Peyer's patch (tissue), 4 donors: ENCODE data around the gene MYOF. TPM values are rescaled to one million over a fixed set of nuclear protein-coding genes. Genes with fewer than 3 reads are reported as not detected.

Source experiments
- DNase-seq, 3 donors: peaks; one replicate each; pipeline ENCODE4 v3.0.0-alpha.2; 2017 to 2019
- H3K27ac ChIP-seq, 4 donors: fragments of 200-600 bp; sonication (generic); one replicate each; pipeline ENCODE4 v1.5.1; 2016 to 2019
- H3K27me3 ChIP-seq, 2 donors: fragments of 200-600 bp; sonication (generic); one replicate each; pipeline ENCODE4 v1.5.1; 2019
- H3K36me3 ChIP-seq, 3 donors: fragments of 200-600 bp; sonication (generic); one replicate each; pipeline ENCODE4 v1.5.1; 2016 to 2019
- H3K4me1 ChIP-seq, 4 donors: fragments of 200-600 bp; sonication (generic); one replicate each; pipeline ENCODE4 v1.5.1; 2016 to 2019
- H3K4me3 ChIP-seq, 4 donors: fragments of 200-600 bp; sonication (generic); 1 replicate in 3 of 4; 2 replicates in 1 of 4; pipeline ENCODE4 v1.5.1; 2016 to 2019; ENCODE audit warnings: mild to moderate bottlenecking in 1 of 4
- H3K9me3 ChIP-seq, 4 donors: fragments of 200-600 bp; sonication (generic); one replicate each; pipeline ENCODE4 v1.5.1; 2016 to 2019; ENCODE audit warnings: mild to moderate bottlenecking in 1 of 4
- POLR2A ChIP-seq, 2 donors: fragments of 450-650 bp; IDR thresholded peaks; one replicate each; pipeline ENCODE4 v1.5.1; 2017; ENCODE audit warnings: antibody characterized with exemption in 2 of 2, mild to moderate bottlenecking in 2 of 2, moderate library complexity in 2 of 2
- total RNA-seq, 4 donors: library from RNA; depleted of rRNA; stranded (reverse); fragments of >200 nt; gene quantifications; one replicate each; pipeline ENCODE4 v1.1.0, GENCODE V29; 2016
- TF ChIP-seq, protein P1 (sequence below), 6 experiments: fragments of 450-650 bp in 4 of 6; fragments of 200-600 bp in 2 of 6; sonication (generic) in 1 of 6; IDR thresholded peaks; one replicate each; pipeline ENCODE4 v1.5.1; 2017 to 2019; ENCODE audit warnings: antibody characterized with exemption in 6 of 6, mild to moderate bottlenecking in 3 of 6, moderate library complexity in 1 of 6

The MYOF gene
- total RNA-seq, 4 donors from 2014 or later = 15.1 to 52.8 (median 24.4) TPM

DNA sequence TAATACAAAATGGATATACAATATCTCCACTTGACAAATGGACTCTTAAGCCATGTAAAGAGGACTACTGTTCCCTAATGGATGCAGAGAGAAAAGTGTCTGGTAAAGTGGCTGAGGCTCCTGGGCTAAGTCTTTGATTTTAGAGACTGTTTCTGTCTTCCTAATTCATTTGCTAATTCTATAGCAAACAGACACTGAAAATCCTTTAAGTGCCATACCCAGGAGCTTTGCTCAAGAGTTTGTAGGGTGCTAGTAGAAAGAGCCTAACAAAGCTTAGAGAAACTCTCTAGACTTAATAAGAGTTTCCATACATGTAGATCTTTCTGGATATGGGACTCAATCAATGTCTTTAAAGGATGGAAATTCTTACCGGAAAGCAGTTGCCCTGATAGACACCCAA, 31.0 kb upstream of the MYOF start:
- no peak for TF ChIP-seq POLR2A (IDR thresholded peaks at IDR 0.05)
- TF ChIP-seq, protein P1, sequence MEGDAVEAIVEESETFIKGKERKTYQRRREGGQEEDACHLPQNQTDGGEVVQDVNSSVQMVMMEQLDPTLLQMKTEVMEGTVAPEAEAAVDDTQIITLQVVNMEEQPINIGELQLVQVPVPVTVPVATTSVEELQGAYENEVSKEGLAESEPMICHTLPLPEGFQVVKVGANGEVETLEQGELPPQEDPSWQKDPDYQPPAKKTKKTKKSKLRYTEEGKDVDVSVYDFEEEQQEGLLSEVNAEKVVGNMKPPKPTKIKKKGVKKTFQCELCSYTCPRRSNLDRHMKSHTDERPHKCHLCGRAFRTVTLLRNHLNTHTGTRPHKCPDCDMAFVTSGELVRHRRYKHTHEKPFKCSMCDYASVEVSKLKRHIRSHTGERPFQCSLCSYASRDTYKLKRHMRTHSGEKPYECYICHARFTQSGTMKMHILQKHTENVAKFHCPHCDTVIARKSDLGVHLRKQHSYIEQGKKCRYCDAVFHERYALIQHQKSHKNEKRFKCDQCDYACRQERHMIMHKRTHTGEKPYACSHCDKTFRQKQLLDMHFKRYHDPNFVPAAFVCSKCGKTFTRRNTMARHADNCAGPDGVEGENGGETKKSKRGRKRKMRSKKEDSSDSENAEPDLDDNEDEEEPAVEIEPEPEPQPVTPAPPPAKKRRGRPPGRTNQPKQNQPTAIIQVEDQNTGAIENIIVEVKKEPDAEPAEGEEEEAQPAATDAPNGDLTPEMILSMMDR (IDR thresholded peaks at IDR 0.05) = no peak
- Histone ChIP-seq H3K4me1 (no peaks in the 10 kb centered on the region), H3K36me3 (no peaks in the 10 kb centered on the region), H3K27ac (no peak overlapping the region), H3K9me3 (no peaks in the 10 kb centered on the region), H3K4me3 (no peak overlapping the region), H3K27me3 (no peaks in the 10 kb centered on the region)
- DNase-seq = no peak

DNA sequence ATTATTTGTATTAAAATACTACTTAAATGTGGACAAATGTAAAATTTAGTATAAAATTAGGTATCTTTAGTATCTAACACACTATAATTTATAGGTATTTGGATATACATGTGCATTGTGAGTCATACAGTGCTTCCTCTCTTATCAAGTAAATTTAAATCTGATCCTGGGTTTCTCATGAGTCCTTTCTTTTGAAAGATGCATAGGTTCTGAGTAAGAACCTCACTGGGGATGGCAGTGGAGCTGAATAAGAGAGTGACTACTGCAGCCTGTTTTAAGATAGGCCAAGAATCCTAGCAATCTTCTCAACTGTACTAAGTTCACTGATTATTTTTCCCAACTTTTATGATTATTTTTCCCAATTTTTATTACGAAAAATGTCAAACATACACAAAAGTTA, 30.4 kb upstream of the MYOF start:
- DNase-seq = no peak
- no peaks in the 10 kb centered on the region for H3K9me3 ChIP-seq
- no peak overlapping the region for H3K4me3 ChIP-seq
- no peaks in the 10 kb centered on the region for H3K36me3 ChIP-seq
- TF ChIP-seq, protein P1 (IDR thresholded peaks at IDR 0.05) = no peak
- no peak for TF ChIP-seq POLR2A (IDR thresholded peaks at IDR 0.05)
- H3K27ac ChIP-seq = no peak overlapping the region
- no peaks in the 10 kb centered on the region for H3K4me1 ChIP-seq
- H3K27me3 ChIP-seq = no peaks in the 10 kb centered on the region

DNA sequence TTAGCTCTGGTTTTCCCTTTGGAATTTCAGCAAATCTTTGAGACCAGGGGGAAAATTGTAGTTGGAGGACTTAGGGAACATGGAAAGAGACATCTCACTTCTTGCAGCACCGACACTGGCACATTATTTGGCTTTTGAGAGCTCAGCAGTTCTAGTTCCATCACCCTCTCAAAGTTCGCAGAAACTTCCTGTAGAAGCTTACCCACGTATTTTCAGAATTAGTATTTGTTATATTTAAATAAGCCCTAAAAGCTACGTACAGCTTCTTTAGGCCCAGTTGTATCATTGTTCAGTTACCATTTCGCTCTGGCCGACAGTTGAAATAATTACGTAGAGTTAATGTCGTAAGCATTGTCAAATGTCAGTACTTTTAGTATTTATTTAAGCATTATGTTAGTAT, 27.7 kb upstream of the MYOF start:
- Histone ChIP-seq H3K27me3 (no peaks in the 10 kb centered on the region), H3K4me1 (no peaks in the 10 kb centered on the region), H3K9me3 (no peaks in the 10 kb centered on the region), H3K27ac (no peak overlapping the region), H3K36me3 (no peaks in the 10 kb centered on the region), H3K4me3 (no peak overlapping the region)
- TF ChIP-seq, protein P1 (IDR thresholded peaks at IDR 0.05) = no peak
- no peak for TF ChIP-seq POLR2A (IDR thresholded peaks at IDR 0.05)
- DNase-seq = no peak

DNA sequence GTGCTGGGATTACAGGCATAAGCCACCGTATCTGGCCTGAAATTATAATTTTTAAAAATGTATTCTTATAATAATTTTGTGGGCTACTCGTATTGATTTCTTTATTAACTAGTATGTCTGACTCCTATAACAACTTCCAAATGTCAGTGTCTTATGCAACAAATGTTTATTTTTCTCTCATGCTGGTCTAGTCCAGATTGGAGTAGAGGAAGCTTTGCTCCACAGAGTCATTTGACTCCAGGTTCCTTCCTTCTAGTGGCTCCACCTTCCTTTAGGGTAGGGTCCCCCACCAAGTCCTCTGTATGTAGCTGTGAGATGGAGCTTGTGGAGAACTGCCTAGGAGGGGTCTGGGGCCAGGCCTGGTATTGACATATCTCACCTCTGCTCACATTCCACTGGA, 22.9 kb upstream of the MYOF start:
- H3K27me3 ChIP-seq = no peaks in the 10 kb centered on the region
- no peak for TF ChIP-seq POLR2A (IDR thresholded peaks at IDR 0.05)
- TF ChIP-seq, protein P1 (IDR thresholded peaks at IDR 0.05) = no peak
- H3K4me3 ChIP-seq = no peak overlapping the region
- H3K4me1 ChIP-seq = no peaks in the 10 kb centered on the region
- no peak for DNase-seq
- H3K27ac ChIP-seq = no peak overlapping the region
- H3K36me3 ChIP-seq = no peaks in the 10 kb centered on the region
- H3K9me3 ChIP-seq = no peaks in the 10 kb centered on the region

DNA sequence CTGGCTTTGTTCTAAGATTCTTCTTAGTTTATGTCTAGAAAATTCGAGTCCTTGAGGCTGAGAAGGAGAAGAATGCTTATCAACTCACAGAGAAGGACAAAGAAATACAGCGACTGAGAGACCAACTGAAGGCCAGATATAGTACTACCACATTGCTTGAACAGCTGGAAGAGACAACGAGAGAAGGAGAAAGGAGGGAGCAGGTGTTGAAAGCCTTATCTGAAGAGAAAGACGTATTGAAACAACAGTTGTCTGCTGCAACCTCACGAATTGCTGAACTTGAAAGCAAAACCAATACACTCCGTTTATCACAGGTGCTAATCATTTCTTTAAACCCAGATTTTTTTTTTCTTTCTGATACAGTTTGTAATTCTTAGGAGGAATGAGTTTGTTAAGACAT, 20.9 kb upstream of the MYOF start:
- no peak for DNase-seq
- no peaks in the 10 kb centered on the region for H3K36me3 ChIP-seq

More for the DNA sequence above, 20.9 kb upstream of the MYOF start:
- H3K4me1 ChIP-seq = no peaks in the 10 kb centered on the region
- TF ChIP-seq POLR2A (IDR thresholded peaks at IDR 0.05) = no peak
- TF ChIP-seq, protein P1 (IDR thresholded peaks at IDR 0.05) = no peak
- no peak overlapping the region for H3K4me3 ChIP-seq
- no peaks in the 10 kb centered on the region for H3K27me3 ChIP-seq
- no peak overlapping the region for H3K27ac ChIP-seq
- no peaks in the 10 kb centered on the region for H3K9me3 ChIP-seq
